Inferior parietal cortex (tissue), 1 donor: Measurements from ENCODE around the gene IL4R.
"Not testable (repeated sequence)": the region's sequence is repeated elsewhere in the genome, so short reads cannot be mapped to it uniquely, and the experiment has no call there.

ENCODE experiments used
- DNase-seq: peaks from one replicate; pipeline ENCODE4 v3.0.0-alpha.2; 2016; ENCODE audit errors: extremely low spot score

The IL4R gene

DNA sequence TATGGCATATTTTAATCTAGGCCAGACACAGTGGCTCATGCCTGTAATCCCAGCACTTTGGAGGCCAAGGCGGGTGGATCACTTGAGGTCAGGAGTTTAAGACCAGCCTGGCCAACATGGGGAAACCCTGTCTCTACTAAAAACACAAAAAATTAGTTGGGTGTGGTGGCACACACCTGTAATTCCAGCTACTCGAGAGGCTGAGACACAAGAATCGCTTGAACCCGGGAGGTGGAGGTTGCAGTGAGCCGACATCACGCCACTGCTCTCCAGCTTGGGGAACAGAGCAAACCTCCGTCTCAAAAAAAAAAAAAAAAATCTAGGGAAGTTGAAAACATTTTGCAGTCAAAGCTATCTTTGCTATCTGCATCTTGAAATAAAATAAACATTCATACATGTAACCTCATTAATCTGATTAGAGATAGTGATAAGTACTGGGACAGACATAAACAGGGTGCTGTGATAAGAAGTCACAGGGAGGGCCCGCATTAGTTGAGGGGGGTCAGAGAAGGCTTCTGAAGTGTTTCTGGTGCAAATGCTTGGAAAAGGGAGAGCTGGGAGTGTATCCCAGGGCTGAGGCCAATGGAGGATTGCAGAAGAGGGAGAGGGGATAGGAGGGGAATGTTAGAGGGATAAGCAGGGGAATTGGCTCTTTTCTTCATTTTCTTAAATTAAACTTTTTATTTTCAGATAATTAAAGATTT is 15.8 kb downstream of the IL4R start:
- not testable (repeated sequence) for DNase-seq

DNA sequence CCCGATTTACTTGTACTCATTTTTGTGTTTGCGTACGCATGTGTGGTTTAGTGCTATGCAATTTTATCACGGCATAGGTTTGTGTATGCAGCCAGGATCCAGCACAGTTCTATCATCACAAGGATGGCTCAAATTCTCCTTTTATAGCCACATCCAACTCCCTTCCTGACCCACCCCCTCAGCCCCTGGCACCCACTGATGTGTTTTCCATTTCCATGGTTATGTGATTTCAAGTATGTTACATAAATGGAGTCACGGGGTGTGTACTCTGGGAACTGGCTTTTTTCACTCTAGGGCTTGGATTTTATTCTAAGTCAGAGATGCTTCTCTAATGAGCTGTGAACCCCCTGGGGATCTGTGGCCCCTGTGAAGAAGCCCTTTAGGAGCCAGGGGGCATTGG is 16.8 kb downstream of the IL4R start:
- DNase-seq = peak; percentile 34

DNA sequence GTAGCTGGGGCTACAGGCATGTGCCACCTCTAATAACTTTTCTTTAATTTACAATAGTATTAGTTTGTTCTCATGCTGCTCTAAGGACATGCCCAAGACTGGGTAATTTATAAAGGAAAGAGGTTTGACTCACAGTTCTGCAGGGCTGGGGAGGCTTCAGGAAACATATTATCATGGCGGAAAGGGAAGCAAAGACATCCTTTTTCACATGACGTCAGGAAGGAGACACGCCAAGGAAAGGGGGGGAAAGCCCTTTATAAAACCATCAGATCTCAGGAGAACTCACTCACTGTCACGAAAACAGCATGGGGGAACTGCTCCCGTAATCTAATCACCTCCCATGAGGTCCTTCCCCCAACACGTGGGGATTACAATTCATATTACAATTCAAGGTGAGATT is 18.3 kb downstream of the IL4R start:
- no peak for DNase-seq

DNA sequence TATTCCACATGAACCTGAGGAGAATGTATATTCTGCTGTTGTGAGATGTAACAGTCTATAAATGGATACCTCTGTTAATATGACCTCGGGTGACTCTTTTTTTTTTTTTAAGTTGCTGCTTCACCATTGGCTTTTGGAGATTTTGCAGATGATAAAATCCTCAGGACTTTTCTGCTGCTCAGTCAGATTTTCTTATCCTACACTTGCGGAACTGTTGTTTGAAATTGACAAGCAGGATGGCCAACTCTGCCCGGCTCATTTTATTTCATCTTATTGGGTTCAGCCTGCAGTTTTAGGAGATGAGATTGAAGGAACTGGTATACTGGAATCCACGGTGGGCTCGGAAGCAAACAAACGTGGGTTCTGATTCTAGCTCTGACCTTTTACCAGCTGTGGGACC is 19.3 kb downstream of the IL4R start:
- DNase-seq = no peak

DNA sequence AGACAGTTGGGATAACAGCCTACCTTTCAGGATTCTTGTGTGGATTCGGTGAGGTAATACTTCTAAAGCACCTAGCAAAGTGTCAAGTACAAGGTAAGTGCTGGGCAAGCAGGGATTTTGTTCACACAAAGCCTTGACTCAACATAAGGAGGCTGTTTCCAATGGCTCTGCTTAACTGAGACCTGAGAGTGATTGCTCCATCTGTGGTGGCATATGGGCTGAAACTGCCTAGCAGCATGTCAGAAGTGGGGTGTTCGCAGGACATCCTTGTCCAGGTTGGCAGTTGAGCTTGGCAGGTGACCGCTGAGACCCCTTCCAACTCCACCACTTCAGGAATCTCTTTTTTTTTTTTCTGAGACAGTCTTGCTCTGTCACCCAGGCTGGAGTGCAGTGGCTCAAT is 19.8 kb downstream of the IL4R start:
- no peak for DNase-seq

DNA sequence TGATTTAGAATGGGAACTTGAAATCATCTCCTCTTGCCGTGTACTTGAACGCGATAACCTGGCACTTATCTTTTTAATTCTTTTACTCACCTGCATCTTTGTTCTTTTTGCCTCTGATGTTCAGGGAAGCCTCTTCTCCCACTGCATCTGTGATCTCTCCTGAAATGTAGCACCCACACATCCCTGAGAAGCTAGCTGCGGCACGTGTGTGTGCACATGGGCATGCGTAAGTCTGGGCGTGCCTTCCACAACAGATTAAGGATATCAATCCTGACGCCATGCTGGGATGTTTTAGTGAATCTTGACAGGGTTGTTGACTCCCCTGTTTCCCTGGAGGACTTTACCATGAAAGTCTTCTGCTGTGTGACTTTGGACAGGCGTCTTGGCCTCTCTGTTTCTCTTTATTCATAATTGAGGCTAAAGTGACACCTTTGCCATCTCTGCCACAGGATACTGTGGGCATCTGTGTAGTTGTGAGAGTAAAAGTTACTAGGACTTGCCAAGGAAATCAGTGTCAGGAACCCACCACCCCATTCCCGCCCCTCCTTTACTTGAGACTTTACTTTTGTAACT is 20.5 kb downstream of the IL4R start:
- DNase-seq = no peak

DNA sequence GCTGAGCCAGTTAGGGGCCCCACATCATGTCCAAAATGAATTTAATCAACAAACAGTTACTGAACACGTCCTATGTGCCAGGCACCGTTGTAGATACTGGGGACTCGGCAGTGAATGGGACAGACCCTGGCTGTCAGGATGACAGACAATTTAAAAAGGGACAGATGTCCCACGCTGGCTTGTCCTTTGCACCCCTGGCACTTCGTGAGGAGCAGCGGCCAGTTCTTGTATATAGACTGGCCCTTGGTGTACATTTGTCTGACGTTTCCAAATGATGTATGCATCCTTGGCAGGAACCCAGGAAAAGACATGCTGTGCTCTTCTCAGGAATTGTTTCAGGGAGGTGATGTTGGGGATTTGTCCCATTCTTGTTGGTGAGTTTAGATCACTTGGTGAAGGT is 21.1 kb downstream of the IL4R start:
- DNase-seq = no peak

DNA sequence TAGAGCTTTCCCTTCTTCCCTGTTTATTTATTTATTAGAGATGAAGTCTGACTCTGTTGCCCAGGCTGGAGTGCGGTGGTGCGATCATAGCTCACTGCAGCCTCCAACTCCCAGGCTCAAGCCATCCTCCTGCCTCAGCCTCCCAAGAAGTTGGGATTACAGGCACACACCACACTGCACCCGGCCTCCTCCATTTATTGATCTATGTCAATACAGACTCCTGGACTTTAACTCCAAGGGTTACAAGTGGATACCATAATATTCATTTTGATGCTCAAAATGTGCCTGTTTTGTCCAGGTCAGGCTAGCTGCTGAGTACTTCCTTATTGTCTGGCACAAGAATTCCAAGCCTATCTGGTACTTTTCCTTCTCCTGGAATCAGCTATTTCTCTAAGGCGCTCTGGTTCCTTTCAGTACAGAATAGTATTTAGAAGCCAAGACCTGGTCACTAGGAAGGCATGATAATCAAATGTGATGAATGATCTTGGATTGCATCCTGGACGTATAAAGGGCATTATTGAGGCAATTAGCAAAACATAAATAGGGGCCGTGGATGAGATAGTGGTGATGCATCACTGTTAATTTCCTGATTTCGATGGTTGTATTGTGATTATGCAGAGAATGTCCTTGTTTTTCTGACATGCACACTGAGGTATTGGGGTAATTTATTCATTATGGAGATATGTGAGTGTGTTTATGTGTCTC is 21.7 kb downstream of the IL4R start:
- DNase-seq = no peak

DNA sequence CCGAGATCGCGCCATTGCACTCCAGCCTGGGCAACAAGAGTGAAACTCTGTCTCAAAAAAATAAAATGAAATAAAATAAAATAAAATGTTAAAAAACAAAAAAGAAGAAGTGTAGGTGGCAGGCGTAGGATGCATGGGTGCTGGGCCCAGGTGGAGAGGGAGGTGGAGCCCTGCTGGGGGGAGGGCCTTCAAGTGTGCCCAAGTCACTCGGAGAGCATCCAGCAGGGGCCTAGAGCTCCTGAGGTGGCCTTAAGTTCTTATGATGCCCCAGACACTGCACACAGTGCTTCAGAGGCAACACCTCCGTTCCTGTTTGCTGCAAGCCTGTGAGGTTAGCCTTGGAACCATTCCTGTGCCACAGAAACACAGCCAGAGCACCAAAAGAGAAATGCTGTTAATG is 23.2 kb downstream of the IL4R start:
- no peak for DNase-seq

DNA sequence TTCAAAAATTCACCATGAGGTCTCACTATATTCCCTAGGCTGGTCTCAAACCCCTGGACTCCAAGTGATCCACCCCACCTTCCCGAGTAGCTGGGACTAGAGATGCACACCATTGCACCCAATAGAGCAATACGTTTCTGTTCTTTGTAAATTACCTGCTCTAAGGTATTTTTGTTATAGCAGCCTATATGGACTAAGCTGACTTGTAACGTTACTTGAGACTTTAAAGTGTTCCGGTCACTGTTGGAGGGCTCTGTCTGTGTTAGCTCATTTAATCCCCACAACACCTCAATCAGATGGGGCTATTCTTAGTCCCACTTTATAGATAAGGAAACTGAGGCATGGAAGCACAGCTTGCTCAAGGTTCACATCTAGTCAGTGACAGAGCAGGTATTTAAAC is 25.4 kb downstream of the IL4R start:
- no peak for DNase-seq

DNA sequence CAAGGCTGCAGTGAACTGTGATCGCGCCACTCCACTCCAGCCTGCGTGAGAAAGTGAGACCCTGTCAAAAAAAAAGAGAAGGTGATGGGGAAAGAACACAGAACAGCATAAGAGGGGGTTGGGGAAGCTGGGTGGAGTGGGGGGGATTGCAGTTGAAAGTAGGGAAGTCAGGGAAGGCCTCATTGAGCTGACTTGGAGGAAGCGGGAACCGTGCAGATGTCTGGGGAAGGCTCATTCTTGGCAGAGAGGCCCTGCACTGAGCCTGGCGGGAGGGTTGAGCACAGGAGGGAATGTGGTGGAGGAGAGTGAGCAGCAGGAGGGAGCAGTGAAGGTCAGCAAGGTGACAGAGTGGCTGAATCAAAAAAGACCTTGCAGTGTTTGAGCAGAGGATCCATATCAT is 26.9 kb downstream of the IL4R start:
- no peak for DNase-seq

DNA sequence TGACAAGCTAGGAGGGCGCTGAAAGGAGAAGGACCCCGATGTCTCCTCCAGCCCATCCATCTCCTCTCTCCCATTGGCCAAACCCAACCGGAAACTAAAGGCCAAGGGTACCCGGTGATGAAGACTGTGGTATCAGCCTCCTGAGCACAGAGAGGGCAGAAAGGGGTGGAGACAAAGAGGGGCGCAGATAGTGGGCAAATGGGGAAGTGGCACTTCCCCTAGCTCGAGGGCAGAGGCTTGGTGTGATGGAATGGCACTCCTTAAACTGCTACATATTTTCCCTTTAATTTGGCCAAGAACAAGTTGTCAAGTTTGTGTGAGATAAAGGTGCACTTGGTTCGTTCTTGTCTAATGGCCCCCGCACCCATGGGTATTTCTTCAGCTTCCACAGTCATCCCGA is 27.8 kb downstream of the IL4R start:
- DNase-seq = no peak

DNA sequence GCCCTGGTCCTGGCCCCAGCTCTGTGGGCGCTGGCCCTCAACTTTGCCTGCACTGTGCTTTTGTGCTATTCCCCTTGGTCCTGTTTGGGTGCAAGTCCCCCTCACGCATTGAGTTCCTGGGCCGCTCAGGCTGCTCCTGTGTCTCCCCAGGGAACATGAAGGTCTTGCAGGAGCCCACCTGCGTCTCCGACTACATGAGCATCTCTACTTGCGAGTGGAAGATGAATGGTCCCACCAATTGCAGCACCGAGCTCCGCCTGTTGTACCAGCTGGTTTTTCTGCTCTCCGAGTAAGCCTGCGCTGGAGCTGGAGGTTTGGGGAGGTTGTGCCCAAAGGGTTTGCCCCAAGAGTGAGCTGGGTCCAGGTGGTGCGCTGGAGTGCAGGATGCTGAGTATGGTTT is 28.2 kb downstream of the IL4R start:
- DNase-seq = no peak

DNA sequence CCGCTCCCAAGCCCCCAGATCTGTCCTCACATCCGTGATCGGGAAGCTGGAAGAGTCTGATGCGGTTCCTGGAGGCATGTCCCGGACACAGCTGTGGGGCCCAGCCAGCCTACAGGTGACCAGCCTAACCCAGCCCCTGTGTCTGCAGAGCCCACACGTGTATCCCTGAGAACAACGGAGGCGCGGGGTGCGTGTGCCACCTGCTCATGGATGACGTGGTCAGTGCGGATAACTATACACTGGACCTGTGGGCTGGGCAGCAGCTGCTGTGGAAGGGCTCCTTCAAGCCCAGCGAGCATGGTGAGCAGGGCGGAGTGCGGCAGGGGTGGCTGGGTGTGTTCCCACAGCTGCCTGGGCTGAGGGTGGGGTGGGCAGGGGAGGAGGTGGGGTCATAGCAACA is 30.9 kb downstream of the IL4R start:
- no peak for DNase-seq

DNA sequence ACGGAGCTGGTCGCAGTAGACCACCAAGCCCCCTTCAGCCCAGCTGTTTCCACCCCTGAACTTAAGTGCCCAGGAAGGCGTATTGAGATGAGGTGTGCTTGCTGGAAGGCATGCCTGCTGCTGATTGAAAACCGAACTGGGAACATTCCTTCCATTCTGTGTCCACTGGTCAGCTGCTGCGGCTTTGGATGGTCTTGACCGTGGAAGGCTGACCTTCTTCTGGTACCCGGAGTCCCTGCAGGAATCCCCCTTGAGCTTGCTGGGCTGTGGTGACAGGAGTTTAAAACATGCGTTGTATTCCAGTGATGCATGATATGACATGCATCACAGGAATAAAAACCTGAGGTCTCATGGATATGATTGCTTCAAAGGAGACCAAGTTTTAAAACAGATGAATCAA is 31.4 kb downstream of the IL4R start:
- DNase-seq = no peak

DNA sequence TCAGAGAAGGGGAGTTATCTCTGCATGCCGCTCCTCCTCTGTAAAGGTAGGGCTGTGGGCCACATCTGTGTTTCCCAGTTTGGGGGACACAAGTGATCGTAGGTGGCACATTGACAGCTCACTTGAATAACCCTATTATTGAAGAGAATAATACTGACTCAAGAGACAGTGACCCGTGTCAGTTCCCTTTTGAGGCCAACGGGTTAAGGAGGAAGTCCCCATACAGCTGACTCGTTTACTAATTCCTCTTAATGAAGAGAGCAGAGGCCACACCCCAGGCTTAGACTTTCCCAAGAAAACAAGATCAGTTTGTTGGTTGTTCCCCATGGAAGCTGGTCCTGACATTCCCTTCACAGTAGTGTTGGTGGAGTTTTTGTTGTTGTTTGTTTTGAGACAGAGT is 33.0 kb downstream of the IL4R start:
- DNase-seq = no peak

DNA sequence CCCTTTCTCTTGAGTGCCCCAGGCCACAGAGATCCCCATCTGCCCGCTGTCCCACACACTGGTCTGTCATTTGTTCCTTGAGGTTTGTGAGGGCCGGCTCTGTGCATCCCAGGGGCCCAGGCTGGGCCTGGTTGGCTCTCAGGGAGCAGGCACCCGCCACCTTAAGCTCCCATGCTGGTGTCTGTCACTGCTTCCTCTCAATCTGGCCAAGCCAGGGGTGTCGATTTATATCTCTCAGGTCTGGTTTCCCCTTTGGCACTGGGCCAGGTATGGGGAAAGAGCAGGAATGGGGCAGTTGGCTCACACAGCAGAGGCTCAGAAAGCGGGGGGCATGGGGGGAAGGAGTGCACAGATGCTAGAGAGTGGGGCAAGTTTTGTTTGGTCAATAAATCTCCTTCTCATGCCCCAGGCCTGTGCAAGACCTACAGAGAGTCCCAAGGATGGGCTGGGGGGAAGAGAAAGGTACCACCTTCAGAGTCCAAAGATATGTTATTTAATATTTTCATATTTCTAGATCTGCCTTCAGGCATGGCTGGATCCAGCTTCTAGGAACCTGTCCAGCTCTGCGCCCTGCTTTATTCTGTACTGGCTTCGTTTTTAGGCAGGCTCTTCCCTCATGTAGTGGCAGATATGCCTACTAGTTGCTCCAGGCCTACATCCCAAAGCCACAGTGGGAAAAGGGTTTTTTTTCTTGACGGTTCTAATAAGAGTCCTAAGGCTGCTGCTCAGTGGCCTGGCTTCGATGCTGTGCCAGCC is 34.3 kb downstream of the IL4R start:
- DNase-seq = no peak

DNA sequence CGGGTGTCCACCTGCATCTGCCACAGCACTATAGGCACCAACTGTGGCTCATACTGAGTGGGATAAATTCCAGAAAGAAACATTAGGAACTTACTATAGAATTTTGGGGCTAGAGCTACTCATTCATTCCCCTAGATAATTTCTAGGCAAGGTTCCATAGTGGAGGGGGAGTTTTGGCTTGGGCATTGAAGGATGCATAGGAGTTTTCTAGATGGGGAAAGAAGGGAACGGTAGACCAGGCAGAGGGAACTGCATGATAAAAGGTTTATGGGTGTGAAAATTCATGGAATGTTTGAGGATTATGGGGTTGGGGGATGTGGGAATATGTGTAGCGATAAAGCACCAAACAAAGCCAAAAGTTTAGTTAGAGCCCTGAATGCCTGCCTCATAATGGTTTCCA is 35.5 kb downstream of the IL4R start:
- no peak for DNase-seq

DNA sequence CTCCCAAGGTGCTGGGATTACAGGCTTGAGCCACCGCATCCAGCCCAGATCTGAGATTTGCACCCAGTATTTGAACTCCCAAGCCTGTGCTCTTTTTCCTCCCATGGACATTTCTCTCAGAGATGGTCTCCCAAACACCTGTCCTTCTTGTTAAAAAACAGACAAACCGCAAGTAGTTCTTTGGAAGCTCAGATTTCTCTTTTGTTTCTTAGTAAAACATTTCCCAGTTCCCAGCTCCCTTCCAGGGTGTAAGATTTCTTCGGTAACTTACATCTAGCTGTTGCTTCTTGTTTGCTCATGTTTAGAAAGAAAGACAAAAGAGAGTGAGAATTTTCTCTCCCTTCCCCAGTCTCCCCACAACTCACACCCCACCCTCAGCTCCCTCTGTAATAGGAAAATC is 36.2 kb downstream of the IL4R start:
- no peak for DNase-seq

DNA sequence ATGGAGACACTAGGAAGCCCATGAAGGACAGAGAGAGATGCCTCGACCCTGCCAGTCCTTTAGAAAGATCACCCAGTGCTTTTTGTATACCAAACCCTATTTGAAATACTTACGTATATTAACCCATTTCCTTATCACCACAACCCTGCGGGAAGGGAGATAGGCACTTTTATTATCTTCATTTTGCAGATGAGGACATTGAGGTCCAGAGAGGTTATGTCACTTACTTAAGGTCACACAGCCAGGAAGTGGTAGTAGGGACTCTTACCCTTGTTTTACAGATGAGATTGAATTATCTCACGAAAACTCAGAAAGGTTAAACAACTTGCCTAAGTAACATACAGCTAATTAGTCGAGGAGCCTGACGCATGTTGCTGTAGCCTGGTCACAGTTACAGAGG is 38.2 kb downstream of the IL4R start:
- no peak for DNase-seq

DNA sequence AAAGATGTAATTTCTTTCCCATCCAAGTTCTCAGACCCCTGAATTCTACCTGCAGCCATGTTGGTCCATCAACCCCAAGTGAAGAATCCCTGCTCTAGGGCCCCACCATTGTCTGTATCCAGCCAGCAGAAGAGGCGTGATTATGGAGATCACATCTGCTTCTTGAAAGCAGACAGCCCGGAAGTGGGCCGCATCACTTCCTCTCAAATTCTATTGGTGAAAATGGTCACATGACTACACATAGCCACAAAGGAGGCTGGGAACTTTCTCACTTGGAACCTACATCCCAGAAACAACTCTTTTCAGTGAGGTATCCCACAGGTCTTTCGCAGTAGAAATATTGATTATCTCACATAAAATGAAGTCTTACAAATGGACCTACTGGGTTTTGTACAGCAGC is 40.1 kb downstream of the IL4R start:
- no peak for DNase-seq

DNA sequence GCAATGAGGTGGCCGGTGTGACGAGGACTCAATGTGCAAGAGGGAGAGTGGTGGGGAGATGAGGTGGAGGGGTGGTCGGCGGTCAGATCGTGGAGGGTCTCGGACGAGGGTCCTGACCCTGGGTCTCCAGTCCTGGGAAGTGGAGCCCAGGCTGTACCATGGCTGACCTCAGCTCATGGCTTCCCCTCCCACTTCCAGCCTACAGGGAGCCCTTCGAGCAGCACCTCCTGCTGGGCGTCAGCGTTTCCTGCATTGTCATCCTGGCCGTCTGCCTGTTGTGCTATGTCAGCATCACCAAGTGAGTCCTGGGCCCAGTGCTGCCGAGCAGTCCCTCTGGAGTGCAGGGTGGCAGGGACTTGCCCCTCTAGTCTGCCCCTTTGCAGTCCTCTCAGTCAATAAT is 41.8 kb downstream of the IL4R start:
- DNase-seq = no peak

DNA sequence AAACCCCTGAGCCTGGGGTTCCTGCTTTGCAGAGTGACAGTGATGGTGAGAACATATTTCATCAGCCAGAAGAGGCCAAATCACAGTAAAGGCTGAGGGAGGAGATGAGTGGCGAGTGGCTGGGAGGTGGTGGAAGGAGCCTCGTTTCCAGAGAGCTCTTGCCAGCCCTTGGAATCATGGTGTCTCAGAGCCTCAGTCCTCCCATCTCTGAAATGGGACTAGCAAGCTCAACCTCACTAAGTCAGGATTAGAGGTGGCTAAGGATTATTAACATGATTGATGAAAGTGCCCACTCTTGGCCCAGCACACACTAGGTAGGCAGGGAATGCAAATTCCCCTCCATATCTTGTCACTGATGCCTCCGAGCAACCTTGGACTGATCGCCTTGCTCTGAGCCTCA is 43.0 kb downstream of the IL4R start:
- DNase-seq = no peak
